Esophagus muscularis mucosa (tissue), 3 donors: ENCODE results near the gene ANXA6.

ENCODE experiments used
- CTCF ChIP-seq, 3 experiments: fragments of 200-600 bp in 2 of 3; fragments of 450-650 bp in 1 of 3; sonication (generic) in 2 of 3; IDR thresholded peaks; one replicate each; pipeline ENCODE4 v1.5.1; 2017 to 2019; ENCODE audit warnings: antibody characterized with exemption in 3 of 3, mild to moderate bottlenecking in 2 of 3, moderate library complexity in 1 of 3
- POLR2A ChIP-seq: fragments of 450-650 bp; IDR thresholded peaks from one replicate; pipeline ENCODE4 v1.6.1; 2017; ENCODE audit warnings: antibody characterized with exemption, moderate library complexity, mild to moderate bottlenecking, low read depth

- no peak for TF ChIP-seq POLR2A
- no peak for TF ChIP-seq CTCF (IDR thresholded peaks at IDR 0.05)
Measured at GRCh38 chr5:151101151-151101550, 56.4 kb downstream of the ANXA6 start.
